NCI-H2081 (cell line): Measurements from ENCODE around the gene KIF16B.
"Not testable (repeated sequence)": the region's sequence is repeated elsewhere in the genome, so short reads cannot be mapped to it uniquely, and the experiment has no call there.

Source experiments
- DNase-seq, 2 experiments: peaks; one replicate each; lab custom pipeline; 2025; lab: John Stamatoyannopoulos, UW

The KIF16B gene

GRCh38 chr20:16290358-16290757 is 282.9 kb downstream of the KIF16B start:
- no peak for DNase-seq

DNA sequence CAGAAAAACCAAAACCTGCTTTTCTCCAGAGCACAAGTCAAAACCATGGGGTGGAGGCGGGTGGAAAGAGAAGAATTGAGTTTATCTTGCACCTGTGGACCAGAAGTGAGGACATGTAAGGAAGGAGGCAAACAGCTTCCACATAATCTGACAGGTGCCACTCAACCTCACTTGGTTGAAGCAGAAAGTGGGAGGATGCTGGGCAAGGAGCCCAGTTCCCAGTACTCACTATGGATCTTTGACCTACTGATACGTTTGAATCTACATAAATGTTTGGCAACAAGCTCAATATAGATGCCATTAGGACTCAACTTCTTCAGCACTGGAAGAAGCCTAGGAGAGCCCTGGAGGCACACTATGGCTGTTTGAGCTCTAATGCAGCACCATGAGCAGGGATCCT is 285.5 kb downstream of the KIF16B start:
- DNase-seq = no peak

- DNase-seq = no peak
These were observed 286.6 kb downstream of the KIF16B start for GRCh38 chr20:16286601-16287000.

DNA sequence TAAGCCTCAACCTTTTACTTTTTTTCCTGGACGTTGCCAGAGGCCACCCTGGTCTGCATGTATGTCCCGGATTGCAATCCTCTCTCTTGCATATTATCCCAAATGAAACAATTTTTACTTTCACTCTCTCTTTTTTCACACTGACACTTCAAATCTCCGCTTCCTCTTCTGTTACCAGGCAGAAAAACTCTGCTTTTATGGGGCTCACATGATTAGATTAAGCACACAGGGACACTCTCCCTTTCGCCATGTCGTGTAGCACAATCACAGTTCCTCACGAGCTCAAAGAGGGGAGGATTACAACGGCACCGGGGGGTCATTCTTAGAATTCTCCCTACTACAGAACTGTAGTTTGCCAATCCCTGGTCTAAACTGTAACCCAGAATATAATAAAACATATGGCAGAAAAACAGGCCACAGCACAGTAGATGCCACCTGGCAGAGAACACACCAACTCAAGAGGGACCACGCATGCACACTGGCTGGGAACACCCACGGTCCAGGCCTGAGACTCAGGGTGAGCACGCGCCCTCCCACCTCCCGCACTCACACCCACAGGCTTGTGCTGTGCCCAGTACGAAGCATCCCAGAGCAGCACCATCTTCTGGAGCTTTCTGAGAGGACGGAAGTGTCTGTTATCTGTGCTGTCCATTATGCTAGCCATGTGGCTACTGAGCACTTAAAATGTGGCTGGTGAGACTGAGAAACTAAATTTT is 288.7 kb downstream of the KIF16B start:
- no peak for DNase-seq

GRCh38 chr20:16283978-16284377 is 289.3 kb downstream of the KIF16B start:
- no peak for DNase-seq

GRCh38 chr20:16283307-16283706 is 289.9 kb downstream of the KIF16B start:
- no peak for DNase-seq

- no peak for DNase-seq
These were observed 293.0 kb downstream of the KIF16B start for GRCh38 chr20:16280219-16280618.

GRCh38 chr20:16279320-16279719 is 293.9 kb downstream of the KIF16B start:
- DNase-seq = no peak

GRCh38 chr20:16273812-16274555 is 299.3 kb downstream of the KIF16B start:
- no peak for DNase-seq

GRCh38 chr20:16272780-16273360 is 300.4 kb downstream of the KIF16B start:
- no peak for DNase-seq

- DNase-seq = no peak
These were observed 301.8 kb downstream of the KIF16B start for GRCh38 chr20:16271450-16271849.

GRCh38 chr20:16270989-16271388 is 302.3 kb downstream of the KIF16B start:
- no peak for DNase-seq

GRCh38 chr20:16270314-16270931 is 302.8 kb downstream of the KIF16B start:
- DNase-seq = no peak

- no peak for DNase-seq
These were observed 305.7 kb downstream of the KIF16B start for GRCh38 chr20:16267526-16267925.

DNA sequence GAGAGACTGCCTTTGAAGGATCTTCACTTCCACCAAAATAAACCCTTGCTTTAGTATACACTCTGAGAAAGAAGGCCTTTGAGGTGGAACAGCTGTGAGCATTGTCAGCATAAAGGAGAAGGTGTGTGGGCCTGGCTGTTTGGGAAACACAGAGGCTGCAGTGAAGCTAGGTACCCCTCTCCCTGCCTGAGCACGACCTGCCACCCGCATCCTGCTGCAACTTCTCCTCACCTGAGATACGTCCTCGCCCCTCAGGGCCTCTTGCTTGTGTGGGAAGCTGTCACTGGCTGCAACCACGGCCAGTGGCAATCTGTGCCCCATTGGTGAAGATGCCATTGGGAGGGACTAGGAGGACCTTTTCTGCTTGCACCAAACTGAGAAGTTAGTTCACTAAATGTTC is 307.9 kb downstream of the KIF16B start:
- no peak for DNase-seq

GRCh38 chr20:16263582-16263981 is 309.7 kb downstream of the KIF16B start:
- no peak for DNase-seq

GRCh38 chr20:16262594-16262993 is 310.7 kb downstream of the KIF16B start:
- DNase-seq = no peak

- no peak for DNase-seq
These were observed 311.4 kb downstream of the KIF16B start for GRCh38 chr20:16261733-16262273.

DNA sequence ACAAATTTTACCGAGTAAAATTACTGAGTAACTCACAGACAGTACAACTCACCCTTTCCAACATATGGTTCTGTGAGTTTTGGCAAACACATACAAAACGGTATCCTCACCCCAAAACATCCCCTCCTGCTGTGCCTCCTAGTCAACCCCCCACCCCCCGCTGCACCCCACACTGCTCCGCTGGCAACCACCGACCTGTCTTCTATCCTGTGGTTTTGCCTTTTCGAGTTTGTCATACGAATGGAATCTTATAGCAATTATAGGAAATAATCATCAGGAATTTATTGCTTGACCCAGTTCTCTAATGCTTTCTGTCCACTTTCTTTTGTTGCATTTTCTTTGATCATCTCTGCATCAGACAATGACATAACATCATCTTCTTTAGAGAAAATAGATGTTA is 312.3 kb downstream of the KIF16B start:
- DNase-seq = no peak

GRCh38 chr20:16260133-16260532 is 313.1 kb downstream of the KIF16B start:
- not testable (repeated sequence) for DNase-seq

- no peak for DNase-seq
These were observed 314.5 kb downstream of the KIF16B start for GRCh38 chr20:16258766-16259165.

GRCh38 chr20:16257813-16258430 is 315.3 kb downstream of the KIF16B start:
- no peak for DNase-seq
